Measurements from ENCODE around the gene ZC3H13. TPM values are rescaled to one million over a fixed set of nuclear protein-coding genes. Genes with fewer than 3 reads are reported as not detected.

Gene ZC3H13
- total and polyA plus RNA-seq, 3 donors from 2014 or later: 10.2 to 43.7 (median 36.8) TPM

DNA sequence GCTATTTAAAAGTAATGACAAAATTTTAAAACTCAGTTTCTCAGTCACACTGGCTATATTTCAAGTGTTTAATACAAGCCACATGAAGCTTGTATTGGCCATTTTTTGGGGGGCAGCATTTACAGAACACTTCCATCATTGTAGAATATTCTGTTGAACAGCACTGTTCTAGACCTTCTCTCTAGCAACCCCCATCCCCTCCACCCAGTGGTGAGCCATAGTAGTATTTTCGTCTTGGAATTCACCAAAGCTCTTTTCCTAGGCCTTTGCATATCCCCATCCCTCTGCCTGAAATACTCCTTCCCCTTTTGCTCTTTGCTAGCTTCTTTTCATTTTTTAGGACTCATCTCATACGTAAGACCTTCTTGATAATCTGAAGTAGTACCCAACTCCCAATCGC lies 99.5 kb downstream of the ZC3H13 start:
- Histone ChIP-seq H3K4me1 (no peaks in the 10 kb centered on the region), H3K27ac (no peak overlapping the region), H3K9me3 (no peaks in the 10 kb centered on the region), H3K27me3 (no peaks in the 10 kb centered on the region), H3K36me3 (ENCODE audit: low read depth, missing control alignments) (no peaks in the 10 kb centered on the region), H3K4me3 (no peak overlapping the region)
- intact Hi-C loops (cut with DNase I; ENCODE audit: low total_unique reads): no loop called here
- 91 to 93% methylated on average over 3 of the region's 3 CpGs for WGBS, 2 donors
- TF ChIP-seq, protein P1, sequence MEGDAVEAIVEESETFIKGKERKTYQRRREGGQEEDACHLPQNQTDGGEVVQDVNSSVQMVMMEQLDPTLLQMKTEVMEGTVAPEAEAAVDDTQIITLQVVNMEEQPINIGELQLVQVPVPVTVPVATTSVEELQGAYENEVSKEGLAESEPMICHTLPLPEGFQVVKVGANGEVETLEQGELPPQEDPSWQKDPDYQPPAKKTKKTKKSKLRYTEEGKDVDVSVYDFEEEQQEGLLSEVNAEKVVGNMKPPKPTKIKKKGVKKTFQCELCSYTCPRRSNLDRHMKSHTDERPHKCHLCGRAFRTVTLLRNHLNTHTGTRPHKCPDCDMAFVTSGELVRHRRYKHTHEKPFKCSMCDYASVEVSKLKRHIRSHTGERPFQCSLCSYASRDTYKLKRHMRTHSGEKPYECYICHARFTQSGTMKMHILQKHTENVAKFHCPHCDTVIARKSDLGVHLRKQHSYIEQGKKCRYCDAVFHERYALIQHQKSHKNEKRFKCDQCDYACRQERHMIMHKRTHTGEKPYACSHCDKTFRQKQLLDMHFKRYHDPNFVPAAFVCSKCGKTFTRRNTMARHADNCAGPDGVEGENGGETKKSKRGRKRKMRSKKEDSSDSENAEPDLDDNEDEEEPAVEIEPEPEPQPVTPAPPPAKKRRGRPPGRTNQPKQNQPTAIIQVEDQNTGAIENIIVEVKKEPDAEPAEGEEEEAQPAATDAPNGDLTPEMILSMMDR (IDR thresholded peaks at IDR 0.05): no peak
- TF ChIP-seq POLR2A (IDR thresholded peaks at IDR 0.05): no peak
- DNase-seq: no peak

DNA sequence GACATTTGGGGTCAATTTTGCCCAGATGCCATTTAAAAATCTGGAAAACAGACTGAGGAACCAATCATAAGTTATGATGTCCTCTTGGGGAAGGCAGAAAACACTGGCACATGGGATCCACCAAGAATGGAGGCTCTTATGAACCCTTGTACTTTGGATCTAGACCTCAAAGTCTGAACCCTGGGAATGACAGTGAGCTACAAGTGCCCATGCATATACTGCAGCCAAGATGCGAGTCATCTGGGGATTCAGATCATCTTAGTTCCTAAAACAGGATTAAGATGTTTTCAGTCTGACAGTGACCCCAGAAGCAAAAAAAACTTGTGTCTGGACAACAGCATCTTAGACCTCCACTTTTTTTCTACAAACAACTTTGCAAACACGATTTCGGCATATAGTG lies 100.8 kb downstream of the ZC3H13 start:
- TF ChIP-seq, protein P1 (IDR thresholded peaks at IDR 0.05): no peak
- Histone ChIP-seq H3K4me3 (no peak overlapping the region), H3K27ac (no peak overlapping the region), H3K36me3 (ENCODE audit: low read depth, missing control alignments) (no peaks in the 10 kb centered on the region), H3K4me1 (no peaks in the 10 kb centered on the region), H3K9me3 (no peaks in the 10 kb centered on the region), H3K27me3 (no peaks in the 10 kb centered on the region)
- no peak for DNase-seq
- WGBS, 2 donors: 69 to 71% methylated on average over 3 of the region's 3 CpGs
- intact Hi-C loops (cut with DNase I; ENCODE audit: low total_unique reads): no loop called here

DNA sequence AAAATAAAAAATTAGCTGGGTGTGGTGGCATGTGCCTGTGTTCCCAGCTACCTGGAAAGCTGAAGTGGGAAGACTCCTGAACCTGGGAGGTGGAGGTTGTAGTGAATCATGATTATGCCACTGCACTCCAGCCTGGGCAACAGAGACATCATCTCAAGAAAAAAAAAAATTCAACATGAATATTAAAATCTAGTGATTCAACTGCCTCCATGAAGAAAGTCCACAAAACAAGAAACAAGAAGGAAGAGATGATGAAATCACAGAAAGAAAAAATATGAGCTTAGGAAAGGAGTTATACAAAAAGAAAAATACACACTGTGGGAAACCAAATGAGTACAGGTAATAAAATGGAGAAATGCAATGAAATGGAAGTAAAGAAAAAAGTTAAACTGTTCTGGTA lies 101.4 kb downstream of the ZC3H13 start:
- TF ChIP-seq POLR2A (IDR thresholded peaks at IDR 0.05): no peak
- TF ChIP-seq, protein P1 (IDR thresholded peaks at IDR 0.05): no peak
- no peaks in the 10 kb centered on the region for H3K9me3 ChIP-seq
- no peak for DNase-seq
- no peaks in the 10 kb centered on the region for H3K36me3 ChIP-seq (ENCODE audit: low read depth, missing control alignments)
- H3K4me1 ChIP-seq: no peaks in the 10 kb centered on the region
- intact Hi-C loops (cut with DNase I; ENCODE audit: low total_unique reads): no loop called here
- no peak overlapping the region for H3K4me3 ChIP-seq
- no peak overlapping the region for H3K27ac ChIP-seq
- H3K27me3 ChIP-seq: no peaks in the 10 kb centered on the region

DNA sequence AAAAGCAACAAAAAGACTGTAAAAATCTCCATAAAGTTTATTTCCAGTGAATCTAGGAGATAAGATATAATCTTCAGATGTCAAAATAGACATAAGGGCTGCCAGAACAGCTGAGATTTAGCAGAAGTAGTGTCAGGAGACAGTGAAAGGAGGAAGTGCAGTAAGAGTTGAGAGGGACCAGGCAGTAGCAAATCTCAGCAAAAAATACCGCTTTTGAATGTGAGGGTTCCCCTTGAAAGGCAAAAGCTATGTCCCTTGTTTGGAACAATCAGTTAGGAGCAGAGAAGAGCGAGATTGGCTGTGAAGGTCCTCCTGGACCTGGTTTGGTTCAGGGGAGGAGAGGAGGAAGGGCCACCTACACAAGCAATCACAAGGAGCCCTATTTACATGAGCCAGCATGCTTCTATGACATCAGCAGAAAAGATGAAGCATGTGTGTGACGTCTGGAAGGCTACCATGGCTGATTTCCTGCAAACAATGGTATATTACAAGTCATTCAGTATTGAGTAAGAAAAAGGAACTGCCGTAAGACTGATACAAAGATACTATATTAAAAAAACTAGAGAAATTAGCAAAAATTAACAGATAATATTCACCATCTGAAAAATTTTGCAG lies 102.1 kb downstream of the ZC3H13 start:
- 82 to 84% methylated on average over 4 of the region's 4 CpGs for WGBS, 2 donors

DNA sequence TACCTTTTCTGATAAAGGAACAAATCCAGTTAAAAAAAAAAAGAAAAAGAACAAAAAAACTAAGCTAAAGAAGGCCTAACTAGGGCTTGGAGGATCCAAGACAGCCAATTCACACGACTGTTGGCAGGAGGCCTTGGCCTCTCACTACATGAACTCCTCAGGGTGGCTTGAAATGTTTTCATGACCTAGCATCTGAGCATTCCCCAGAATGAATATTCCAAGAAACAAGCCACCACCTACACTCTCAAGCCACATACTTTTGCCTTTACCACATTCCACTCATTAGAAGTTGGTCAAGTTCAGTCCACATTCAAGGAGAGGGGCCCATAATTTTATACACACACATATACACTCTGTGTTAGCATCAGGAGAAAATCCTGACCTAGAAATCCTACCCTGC lies 103.4 kb downstream of the ZC3H13 start:
- WGBS, 2 donors: 70% methylated on average over 1 of the region's 1 CpG
- no peak for DNase-seq
- Histone ChIP-seq H3K9me3 (no peaks in the 10 kb centered on the region), H3K27ac (no peak overlapping the region), H3K27me3 (no peaks in the 10 kb centered on the region), H3K4me3 (no peak overlapping the region), H3K36me3 (ENCODE audit: low read depth, missing control alignments) (no peaks in the 10 kb centered on the region), H3K4me1 (no peaks in the 10 kb centered on the region)
- intact Hi-C loops (cut with DNase I; ENCODE audit: low total_unique reads): no loop called here
- TF ChIP-seq POLR2A (IDR thresholded peaks at IDR 0.05): no peak
- TF ChIP-seq, protein P1 (IDR thresholded peaks at IDR 0.05): no peak

More for the DNA sequence above, 102.1 kb downstream of the ZC3H13 start:
- Histone ChIP-seq H3K27ac (no peak overlapping the region), H3K36me3 (ENCODE audit: low read depth, missing control alignments) (no peaks in the 10 kb centered on the region), H3K4me3 (no peak overlapping the region), H3K4me1 (no peaks in the 10 kb centered on the region), H3K27me3 (no peaks in the 10 kb centered on the region), H3K9me3 (no peaks in the 10 kb centered on the region)
- TF ChIP-seq POLR2A (IDR thresholded peaks at IDR 0.05): no peak
- TF ChIP-seq, protein P1 (IDR thresholded peaks at IDR 0.05): no peak
- intact Hi-C loops (cut with DNase I; ENCODE audit: low total_unique reads): no loop called here
- no peak for DNase-seq
